HG03045 (cell line): Measurements from ENCODE around the gene FANCG.

ENCODE experiments used
- ATAC-seq: cut with Tn5 transposase; IDR thresholded peaks from one replicate; pipeline ENCODE4 v1.9.1; 2021; ENCODE audit warnings: mild to moderate bottlenecking, moderate library complexity; ENCODE audit not compliant: unreplicated experiment

Gene FANCG

GRCh38 chr9:35069020-35069419 lies 10.7 kb downstream of the FANCG start:
- no peak for ATAC-seq

- no peak for ATAC-seq
These were observed 12.7 kb downstream of the FANCG start for GRCh38 chr9:35067056-35067455.

- no peak for ATAC-seq
These were observed 19.1 kb downstream of the FANCG start for GRCh38 chr9:35060548-35061207.

GRCh38 chr9:35059438-35059837 lies 20.3 kb downstream of the FANCG start:
- ATAC-seq, result no peak

- ATAC-seq, result no peak
These were observed 22.5 kb downstream of the FANCG start for GRCh38 chr9:35057271-35057620.

- ATAC-seq, result no peak
These were observed 23.0 kb downstream of the FANCG start for GRCh38 chr9:35056571-35057270.

GRCh38 chr9:35054871-35055644 lies 24.7 kb downstream of the FANCG start:
- no peak for ATAC-seq

GRCh38 chr9:35054185-35054835 lies 25.4 kb downstream of the FANCG start:
- ATAC-seq, result no peak

GRCh38 chr9:35051069-35051967 lies 28.4 kb downstream of the FANCG start:
- ATAC-seq, result no peak

GRCh38 chr9:35048511-35048910 lies 31.2 kb downstream of the FANCG start:
- ATAC-seq, result no peak

GRCh38 chr9:35044071-35044470 lies 35.7 kb downstream of the FANCG start:
- no peak for ATAC-seq

GRCh38 chr9:35042891-35043545 lies 36.7 kb downstream of the FANCG start:
- ATAC-seq, result no peak

GRCh38 chr9:35042081-35042604 lies 37.6 kb downstream of the FANCG start:
- no peak for ATAC-seq

GRCh38 chr9:35035851-35036701 lies 43.7 kb downstream of the FANCG start:
- ATAC-seq, result no peak

- ATAC-seq, result no peak
These were observed 46.6 kb downstream of the FANCG start for GRCh38 chr9:35033101-35033500.

GRCh38 chr9:35029852-35030251 lies 49.9 kb downstream of the FANCG start:
- no peak for ATAC-seq

- ATAC-seq, result no peak
These were observed 50.5 kb downstream of the FANCG start for GRCh38 chr9:35029241-35029640.

- ATAC-seq, result no peak
These were observed 51.4 kb downstream of the FANCG start for GRCh38 chr9:35028341-35028740.

- ATAC-seq, result no peak
These were observed 51.9 kb downstream of the FANCG start for GRCh38 chr9:35027860-35028259.
